CD4-positive, alpha-beta T cell treated with Interleukin-6 for 4 hours (primary cell): ENCODE results near the gene ID1.
"Not testable (repeated sequence)": the region's sequence is repeated elsewhere in the genome, so short reads cannot be mapped to it uniquely, and the experiment has no call there.

ENCODE experiments used
- DNase-seq: peaks from one replicate; pipeline ENCODE4 v3.0.0-alpha.2; 2020; ENCODE audit warnings: mixed read lengths

ID1 gene

DNA sequence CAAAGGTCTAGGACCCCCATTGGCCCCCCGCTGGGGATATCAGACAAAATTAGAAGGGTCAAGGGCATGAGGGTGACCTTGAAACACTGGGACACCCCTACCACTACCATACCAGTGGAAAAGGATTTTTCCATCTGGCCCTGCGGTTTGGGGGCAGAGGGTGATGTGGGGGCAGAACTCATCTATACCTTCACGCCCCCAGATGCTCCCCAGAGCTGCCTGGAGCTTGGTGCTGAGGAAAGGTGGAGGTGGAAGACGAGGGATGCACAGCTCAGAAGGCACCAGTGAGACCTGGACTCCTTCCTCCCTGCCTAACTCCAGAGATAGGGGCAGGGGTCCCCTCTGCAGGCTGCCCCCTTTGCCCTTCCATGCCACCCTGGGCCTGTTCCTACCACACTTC, 33.7 kb downstream of the ID1 start:
- DNase-seq, result no peak

DNA sequence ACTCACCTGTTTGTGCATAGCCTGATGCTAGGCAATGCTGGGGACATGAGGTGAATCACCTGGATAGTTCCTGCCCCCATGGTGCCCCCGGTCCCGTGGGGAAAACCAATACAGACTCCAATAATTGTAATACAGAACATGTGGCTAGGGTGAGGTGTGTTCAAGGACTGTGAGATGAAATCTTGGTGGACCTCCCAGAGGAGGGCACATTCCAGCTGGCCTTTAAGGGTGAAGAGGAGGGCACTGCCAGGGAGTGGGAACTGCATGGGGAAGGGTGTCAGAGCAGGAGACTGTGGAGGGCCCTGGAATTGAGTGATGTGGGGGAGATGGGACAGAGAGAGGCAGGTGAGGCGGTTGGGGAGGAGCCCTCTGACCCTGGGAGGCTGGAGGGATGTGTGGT, 35.2 kb downstream of the ID1 start:
- no peak for DNase-seq

DNA sequence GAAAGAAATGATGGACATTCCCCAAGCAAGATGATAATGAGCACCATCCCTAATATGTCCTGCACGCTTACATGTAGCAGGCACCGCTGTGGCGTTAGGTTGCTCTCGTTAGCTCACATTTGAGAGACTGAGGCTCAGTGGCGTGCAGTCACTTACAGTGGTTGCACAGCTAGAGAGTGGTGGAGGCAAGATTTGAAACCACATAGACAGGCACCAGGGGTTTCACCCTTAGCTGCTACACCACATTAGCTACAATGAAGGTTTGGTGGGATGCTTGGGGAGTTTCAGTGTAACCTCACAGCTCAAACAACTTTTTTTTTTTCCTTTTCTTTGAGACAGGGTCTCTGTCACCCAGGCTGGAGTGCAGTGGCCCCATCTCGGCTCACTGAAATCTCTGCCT, 36.3 kb downstream of the ID1 start:
- DNase-seq, result no peak

DNA sequence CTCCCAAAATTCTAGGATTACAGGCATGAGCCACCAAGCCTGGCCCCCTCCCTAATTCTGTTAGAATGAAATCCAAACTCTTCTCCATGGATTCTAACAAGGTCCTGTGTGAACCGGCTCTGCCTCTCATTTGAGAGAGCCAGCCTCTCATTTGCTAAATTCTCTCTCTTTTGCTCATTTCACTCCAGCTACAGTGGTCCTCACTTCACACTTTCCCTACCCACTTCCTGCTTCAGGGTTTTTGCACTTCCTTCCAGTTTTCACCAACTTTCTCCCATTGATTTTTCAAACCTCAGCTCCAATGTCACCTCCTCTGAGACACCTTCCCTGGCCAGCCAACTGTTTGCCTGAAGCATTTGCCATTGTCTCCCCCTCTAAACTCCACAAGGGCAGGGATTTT, 37.7 kb downstream of the ID1 start:
- no peak for DNase-seq

DNA sequence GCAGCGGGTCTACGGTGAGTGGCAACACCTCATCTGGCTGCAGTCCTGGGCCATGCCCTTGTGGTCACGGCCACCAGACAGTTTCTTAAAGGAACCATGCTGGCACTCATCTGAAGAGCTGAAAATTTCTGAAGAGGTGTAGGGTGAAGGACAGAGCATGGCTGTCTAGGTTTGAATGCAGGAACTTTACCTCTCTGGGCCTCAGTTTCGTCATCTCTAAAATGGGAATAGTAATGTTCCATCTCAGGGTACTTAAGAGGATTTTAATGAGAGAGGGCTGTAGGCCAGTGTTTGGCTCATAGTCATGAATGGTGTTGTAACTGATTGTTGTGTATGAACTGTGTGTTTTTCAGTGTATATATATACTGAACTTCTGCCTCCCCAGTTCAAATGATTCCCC, 38.4 kb downstream of the ID1 start:
- no peak for DNase-seq

DNA sequence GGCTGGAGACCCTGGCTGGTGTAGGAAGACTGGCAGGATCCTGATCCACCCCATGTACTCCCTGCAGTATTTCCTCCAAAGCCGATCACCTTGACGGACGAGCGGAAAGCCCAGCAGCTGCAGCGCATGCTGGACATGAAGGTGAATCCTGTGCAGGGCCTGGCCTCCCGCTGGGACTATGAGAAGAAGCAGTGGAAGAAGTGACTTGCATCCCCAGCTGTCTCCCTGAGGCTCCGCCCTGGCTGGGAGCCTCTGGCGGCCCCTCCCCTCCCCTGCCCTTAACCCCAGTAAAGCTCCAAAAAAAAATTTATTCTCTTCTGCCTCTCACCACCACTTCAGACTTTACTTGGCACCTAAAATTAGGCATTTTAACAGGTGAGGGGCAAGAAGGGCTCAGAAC, 39.6 kb downstream of the ID1 start:
- no peak for DNase-seq

DNA sequence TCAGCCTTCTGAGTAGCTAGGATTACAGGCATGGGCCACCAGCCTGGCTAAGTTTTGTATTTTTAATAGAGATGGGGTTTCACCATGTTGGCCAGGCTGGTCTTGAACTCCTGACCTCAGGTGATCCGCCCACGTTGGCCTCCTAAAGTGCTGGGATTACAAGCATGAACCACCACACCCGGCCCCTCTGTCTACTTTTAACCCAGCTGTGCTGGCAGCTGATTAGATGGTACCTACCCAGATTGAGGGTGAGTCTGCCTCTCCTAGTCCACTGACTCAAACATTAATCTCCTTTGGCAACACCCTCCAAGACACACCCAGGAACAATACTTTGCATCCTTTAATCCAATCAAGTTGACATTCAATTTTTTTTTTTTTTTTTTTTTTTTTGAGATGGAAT, 43.0 kb downstream of the ID1 start:
- not testable (repeated sequence) for DNase-seq

DNA sequence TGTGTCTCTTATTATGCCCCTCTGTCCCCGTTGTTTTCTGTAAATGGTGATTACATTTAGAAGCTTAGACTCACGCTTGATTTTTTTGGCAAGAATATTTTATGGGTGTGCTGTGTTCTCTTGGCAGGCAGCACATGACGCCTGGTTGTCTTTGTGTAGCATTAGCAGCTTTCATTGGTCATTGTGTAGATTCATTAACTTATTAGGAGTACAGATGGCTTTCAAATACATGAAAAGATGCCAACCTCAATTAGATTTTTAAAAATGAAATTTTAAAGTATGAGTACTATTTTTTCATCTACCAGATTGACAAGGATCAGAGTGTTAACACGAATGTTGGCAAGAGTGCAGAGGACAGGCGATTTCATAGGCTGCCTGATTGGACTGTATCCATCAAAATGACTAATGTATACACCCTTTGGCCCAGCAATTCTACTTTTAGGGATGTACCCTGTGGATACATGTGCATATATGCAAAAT, 47.9 kb downstream of the ID1 start:
- DNase-seq, result no peak

DNA sequence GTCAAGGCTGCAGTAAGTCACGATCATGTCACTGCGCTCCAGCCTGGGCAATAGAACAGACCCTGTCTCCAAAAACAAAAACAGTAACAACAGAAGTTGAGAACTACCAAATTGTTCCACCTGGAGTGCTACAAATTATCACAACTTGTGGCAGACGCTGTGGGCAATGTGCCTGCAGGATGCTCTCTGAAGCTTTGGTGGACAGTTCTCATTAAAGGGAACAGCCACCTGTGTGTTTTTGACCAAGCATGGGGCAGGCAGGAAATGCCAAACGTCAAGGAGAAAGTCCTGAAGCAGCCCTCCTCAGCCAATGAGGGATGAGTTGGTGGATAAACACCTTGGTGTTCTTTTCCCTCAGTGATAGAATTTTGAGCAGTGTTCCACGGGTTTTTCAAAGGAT, 48.5 kb downstream of the ID1 start:
- no peak for DNase-seq

DNA sequence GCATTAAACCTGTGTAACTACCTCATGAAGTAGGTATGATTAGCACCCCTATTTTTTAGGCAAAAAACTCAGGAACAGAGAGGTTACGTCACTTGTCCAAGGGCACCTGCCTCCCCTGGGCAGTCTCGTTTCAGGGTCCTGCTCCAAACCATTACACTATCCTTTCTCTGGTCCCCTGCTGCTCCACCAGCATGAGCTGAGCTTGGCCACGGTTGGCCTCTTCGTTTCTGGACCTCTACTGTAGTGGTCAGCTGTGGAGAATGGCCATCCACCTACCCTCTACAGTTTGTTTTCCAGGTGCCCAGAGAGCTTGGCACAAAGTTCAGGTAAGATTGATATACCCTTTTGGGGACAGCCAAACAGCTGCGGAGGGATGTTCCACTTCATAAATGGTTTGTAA, 49.4 kb downstream of the ID1 start:
- no peak for DNase-seq
